Daoy (cell line): ENCODE measurements around the gene IPO13. TPM values are rescaled to one million over a fixed set of nuclear protein-coding genes. Genes with fewer than 3 reads are reported as not detected.

Experiments
- DNase-seq: peaks from one replicate; pipeline ENCODE4 v3.0.0-alpha.2; 2015; ENCODE audit warnings: low read depth
- total RNA-seq: library from RNA; depleted of rRNA; stranded (reverse); fragments of >200 nt; shearing (Covaris generic); gene quantifications from 2 replicates; pipeline ENCODE4 v1.2.3, GENCODE V29; 2014

Gene IPO13
- total RNA-seq, 1 experiment from 2014 or later: 14.0 TPM

DNA sequence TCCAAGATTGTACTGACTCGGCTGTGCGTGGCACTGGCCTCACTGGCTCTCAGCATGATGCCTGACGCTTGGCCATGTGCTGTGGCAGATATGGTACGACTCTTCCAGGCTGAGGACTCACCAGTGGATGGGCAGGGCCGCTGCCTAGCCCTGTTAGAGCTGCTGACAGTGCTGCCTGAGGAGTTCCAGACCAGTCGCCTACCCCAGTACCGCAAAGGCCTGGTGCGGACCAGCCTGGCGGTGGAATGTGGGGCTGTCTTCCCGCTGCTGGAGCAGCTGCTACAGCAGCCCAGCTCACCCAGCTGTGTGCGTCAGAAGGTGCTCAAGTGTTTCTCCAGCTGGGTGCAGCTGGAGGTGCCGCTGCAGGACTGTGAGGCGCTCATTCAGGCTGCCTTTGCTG, 2.9 kb downstream of the IPO13 start:
- no peak for DNase-seq

DNA sequence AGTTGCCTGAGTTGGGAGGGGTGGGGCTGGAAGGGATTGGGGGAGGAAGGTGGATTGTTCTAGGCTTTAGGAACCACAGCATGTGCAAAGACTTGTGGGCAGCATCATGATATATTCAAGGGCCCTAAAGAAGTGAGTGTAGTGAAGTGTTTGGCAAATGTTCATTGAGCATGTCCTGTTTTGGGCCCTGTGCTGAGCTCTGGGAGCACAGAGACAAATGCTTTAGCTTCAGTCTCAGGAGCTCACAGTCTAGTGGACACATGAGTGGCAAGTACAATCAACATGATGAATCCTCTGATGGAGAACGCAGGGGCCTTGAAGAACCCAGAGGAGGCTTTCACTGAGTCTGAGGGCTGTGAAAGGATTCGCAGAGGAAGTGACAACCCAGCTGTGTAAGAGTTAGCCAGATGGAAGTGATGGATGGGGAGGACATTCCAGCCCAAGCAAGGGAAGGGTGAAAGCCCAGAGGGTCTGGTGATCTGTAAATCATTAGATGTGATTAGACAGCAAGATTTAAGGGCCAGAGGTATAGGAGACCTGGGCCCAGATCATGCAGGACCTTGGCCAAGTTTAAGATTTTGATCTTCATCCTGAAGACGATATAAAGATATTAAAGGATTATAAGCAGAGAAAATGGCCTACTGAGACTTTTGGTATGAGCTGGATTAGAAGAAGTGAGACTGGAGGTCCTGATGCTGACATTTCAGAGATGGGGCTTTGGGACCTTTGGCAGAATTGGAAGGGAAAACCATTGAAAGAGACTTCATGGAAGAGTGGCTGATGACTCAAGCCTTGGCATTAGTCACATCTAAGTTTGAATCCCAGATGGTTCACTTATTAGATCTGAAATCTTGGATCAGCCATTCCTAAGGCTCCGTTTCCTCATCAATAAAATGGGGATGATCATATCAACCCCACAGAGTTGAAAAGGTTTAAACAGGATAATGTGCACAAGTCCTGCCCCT, 4.6 kb downstream of the IPO13 start:
- DNase-seq: peak; percentile 45

DNA sequence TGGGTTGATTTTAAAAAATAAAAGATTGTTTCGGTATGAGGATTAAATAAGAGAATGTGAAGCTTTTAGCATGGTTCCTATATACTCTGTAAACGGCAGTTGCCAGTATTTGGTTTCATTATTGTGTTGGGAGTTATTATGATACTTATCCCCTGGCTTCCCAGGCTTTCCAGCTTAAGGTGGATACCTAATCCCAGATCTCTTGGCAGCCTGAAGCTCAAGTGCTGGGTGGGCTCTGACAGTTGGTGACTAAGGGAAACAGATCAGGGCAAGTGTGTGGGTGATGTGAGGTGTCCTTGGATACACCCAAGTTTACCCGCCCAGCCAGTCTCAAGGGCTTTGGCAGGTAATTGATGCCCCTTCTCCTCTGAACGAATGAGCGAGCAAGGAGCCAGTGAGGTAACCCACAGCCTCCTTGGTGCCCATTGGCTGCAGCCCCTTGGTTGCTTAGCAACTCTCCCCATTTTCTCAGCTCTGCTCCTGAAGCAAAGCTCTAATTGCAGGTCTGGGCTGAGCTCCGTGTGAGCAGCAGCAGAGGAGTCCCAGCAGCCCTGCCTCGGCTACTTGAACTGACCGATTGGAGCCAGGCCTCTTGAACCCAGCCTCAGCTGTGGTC, 6.1 kb downstream of the IPO13 start:
- peak; percentile 46 for DNase-seq

DNA sequence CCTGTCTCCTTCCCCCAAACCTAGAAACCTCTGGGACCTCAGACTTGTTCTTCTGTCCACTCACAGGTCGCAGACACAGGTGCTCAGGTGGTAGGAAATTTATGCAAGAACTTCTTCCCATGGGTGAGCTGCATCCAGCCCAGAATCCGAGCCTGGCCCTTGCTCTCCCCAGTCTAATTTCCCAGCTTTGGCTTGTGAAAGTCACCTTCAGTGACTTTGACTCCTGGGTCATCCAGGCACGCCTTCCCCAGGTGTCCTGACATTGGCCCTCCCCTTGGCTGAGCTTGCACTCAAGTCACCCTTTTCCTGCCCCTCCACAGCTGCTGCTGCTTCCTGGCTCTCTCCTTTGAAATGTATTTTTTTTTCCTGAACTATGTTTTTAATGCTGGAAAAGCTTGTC, 6.6 kb downstream of the IPO13 start:
- no peak for DNase-seq

DNA sequence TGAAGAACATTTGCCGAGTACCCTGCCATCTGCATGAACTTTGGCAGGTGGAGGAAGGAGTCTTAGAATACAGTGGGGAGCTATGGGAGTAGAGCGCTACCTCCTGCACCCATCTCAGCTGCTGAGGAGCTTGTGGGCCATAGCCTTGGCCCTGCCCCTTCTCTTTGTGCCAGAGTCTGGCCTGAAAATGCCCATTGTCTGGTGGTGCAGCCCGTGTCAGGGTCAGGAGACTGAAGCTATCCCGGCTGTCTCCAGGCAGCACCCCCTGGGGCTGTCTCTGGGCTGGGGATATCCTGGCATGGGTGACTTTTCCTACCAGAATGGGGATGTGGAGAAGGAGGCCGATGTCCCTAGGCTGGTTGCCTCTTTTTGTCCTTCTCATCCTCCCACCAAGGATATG, 7.3 kb downstream of the IPO13 start:
- no peak for DNase-seq

GRCh38 chr1:43956234-43956633, 9.5 kb downstream of the IPO13 start:
- DNase-seq: no peak

GRCh38 chr1:43957407-43958040, 10.8 kb downstream of the IPO13 start:
- no peak for DNase-seq

- no peak for DNase-seq
Observed at GRCh38 chr1:43958351-43959255, 11.9 kb downstream of the IPO13 start.

GRCh38 chr1:43960798-43961197, 14.0 kb downstream of the IPO13 start:
- DNase-seq: no peak

- no peak for DNase-seq
Observed at GRCh38 chr1:43961692-43962091, 14.9 kb downstream of the IPO13 start.

DNA sequence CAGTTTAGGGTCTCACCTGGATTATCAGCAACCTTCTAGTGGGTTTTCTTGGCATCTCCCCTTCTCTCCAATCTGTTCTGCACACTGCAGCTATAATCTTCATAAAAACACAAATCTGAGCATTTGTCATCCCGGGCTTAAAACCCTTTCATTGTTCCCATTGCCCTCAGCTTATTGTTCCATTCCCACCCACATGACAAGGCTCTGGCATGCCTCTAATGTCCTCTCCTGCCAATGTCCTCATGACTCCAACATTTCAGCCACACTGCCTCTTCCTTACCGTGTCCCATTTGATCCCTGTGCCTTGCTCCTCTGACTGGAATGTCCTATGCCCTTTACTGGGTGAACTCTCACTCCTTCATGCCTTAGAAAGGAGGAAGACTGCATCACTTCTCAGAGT, 15.6 kb downstream of the IPO13 start:
- DNase-seq: no peak

DNA sequence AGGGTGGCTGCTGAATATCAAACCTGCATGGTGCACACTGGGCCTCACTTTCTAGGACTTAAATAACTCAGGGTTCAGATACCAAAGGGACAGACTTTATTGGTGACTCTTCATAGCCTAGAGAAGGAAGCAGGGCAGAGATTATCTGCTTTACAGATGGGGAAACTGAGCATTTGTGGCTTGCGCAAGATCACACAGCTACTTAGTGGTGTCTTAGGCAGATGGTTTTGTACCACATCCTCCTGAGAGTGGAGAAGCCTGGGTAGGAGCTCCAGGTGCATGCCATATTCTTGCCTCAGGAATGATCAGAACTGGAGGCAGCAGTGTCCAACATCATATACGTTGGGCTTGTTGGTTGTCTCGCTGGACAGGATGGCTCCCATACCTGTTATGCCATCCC, 16.3 kb downstream of the IPO13 start:
- DNase-seq: no peak

GRCh38 chr1:43963890-43964289, 17.1 kb downstream of the IPO13 start:
- DNase-seq: no peak

DNA sequence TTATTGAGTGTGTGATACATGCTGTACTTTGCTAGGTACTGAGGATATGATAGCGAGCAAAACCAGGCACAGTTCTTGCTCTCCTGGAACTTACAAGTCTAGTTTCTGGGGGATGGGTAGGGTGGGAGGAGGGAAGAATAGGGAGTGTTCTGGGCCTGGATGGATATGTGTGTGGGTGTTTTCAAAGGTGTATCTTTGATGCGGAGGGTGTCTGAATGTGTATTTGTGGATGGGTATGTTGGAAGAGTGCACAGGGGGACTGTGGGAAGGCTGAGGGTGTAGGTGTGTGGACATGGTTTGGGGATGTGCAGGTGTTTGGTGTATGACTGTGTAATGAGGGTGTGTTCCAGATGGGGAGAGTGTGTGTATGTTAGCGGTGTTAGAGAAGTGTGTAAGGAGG, 18.6 kb downstream of the IPO13 start:
- DNase-seq: no peak

DNA sequence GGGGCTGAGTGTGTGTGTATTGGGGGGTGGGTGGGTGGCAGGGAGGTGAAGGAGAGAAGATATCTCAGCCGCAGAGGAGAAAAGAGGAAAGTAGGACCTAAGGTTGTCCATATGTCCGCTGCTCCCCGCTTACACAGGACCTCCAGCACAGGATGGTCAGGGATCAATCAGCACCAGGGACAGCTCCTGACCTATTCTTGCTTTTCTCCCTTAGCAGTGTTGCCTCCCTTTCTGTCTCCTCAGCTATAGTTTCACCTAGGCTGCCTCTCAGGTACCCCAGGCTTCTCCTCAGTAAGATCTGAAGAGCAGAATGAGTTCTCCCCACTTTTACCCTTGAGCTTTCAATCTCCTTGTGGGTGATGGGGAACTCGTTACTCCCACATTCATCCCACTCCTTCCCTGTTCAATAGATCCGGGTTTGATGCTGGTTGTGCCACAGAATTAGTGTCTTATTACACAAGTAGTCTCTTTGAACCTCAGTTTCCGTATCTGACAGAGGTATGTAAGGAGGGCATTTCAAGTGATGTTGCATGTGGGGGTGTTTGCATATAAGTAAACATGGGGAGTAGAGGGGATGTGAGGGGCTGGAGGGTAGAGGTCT, 21.7 kb downstream of the IPO13 start:
- no peak for DNase-seq

DNA sequence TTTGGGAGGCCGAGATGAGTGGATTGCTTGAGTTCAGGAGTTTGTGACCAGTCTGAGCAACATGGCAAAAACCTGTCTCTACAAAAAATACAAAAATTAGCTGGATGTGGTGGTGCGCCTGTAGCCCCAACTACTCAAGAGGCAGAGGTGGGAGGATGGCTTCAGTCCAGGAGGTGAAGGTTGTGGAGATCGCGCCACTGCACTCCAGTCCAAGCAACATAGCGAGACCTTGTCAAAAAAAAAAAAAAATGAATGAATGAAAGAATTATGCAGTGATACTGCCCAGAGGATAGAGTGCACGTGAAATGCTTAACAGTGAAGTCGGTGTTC, 22.6 kb downstream of the IPO13 start:
- no peak for DNase-seq

DNA sequence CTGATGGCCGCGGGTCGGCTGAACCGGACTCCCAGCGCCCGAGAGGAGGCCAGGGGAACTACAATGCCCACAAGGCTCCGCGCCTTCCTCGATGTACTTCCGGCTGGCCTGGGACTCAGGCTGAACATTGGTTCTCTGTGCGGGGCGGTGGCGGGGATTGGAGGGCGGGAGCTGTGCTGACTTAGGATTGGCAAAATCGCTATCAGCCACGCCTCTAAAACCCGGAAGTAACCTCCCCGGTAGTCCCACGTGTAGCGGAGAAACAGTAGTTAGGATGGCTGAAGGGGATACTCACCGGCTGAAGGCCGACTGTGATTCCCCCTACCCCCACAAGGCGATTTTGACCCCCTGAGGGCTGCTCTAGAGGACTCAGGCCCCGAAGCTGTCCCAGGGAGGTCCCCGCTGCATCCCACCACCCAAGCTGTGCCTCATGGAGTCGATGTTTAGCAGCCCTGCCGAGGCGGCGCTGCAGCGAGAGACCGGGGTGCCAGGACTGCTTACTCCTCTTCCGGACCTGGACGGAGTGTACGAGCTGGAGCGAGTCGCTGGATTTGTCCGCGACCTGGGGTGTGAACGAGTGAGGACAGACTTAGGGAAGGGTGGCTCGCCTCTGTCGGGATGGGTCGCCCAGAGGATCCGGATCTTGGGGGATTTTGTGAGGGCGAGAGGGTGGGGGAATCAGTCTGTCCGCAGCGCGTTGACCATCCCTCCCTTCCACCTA, 23.2 kb downstream of the IPO13 start, which contains the start of gene DPH2:
TSS of gene DPH2 (plus strand) at position 265 of the 721 bp plus-strand sequence. CDS start at position 431, 166 bp downstream.
- peak; percentile 98 for DNase-seq

DNA sequence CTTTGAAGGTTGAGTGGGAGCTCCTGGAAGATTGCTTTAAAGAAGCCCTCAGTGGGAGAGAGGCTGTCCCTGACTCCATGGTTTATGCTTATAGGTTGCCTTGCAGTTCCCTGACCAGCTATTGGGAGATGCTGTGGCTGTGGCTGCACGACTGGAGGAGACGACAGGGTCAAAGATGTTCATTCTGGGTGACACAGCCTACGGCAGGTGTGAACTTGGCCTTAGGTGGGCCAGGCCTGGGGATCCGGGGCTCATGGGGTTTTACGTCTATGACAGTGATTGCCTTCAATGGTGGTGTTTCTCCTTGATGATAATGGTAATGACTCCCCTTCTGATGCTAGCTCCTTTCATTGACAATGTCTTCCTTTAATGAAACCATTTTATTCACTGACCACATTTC, 23.8 kb downstream of the IPO13 start:
- no peak for DNase-seq

DNA sequence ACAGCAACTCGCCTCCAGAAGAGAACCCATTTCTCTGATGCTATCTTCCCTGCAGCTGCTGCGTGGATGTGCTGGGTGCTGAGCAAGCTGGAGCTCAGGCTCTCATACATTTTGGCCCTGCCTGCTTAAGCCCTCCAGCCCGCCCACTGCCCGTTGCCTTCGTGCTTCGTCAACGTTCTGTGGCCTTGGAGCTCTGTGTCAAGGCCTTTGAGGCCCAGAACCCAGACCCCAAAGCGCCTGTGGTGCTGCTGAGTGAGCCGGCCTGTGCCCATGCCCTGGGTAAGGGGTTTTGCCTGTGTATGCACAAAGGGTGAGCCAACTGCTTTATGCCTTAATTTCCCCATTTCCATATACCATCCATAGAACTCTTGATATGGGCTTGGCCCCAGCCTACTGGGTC, 24.2 kb downstream of the IPO13 start:
- DNase-seq: no peak

GRCh38 chr1:43971336-43971980, 24.7 kb downstream of the IPO13 start:
- no peak for DNase-seq
